Effector CD4-positive, alpha-beta T cell (primary cell): Measurements from ENCODE around the gene HARS1.
"Not testable (repeated sequence)": the region's sequence is repeated elsewhere in the genome, so short reads cannot be mapped to it uniquely, and the experiment has no call there.

Experiments
- DNase-seq: peaks from one replicate; pipeline ENCODE4 v3.0.0-alpha.2; 2020
- total RNA-seq: gene quantifications from one replicate; lab custom pipeline; 2026; lab: John Stamatoyannopoulos, UW

Gene HARS1
- total RNA-seq, result 94.0 reads per million, percentile 81 among the genes with 10 or more reads in this experiment

- peak; percentile 78 for DNase-seq
Measured at GRCh38 chr5:140690941-140691924, at the start of gene HARS1, which contains the start of gene HARS2. Gene HARS1 (minus strand): TSS chr5:140691370. CDS start chr5:140691304, 66 bp downstream. Gene HARS2 (plus strand): TSS chr5:140691455. CDS start chr5:140691649, 194 bp downstream.

- no peak for DNase-seq
Measured at GRCh38 chr5:140737486-140737885, 46.3 kb upstream of the HARS1 start.

- DNase-seq, result no peak
Measured at GRCh38 chr5:140734354-140734753, 43.2 kb upstream of the HARS1 start.

- DNase-seq, result no peak
Measured at GRCh38 chr5:140733098-140733497, 41.9 kb upstream of the HARS1 start.

GRCh38 chr5:140725799-140726471 is 34.8 kb upstream of the HARS1 start:
- peak; percentile 35 for DNase-seq

- DNase-seq, result not testable (repeated sequence)
Measured at GRCh38 chr5:140721395-140721794, 30.2 kb upstream of the HARS1 start.

- DNase-seq, result not testable (repeated sequence)
Measured at GRCh38 chr5:140720738-140721137, 29.6 kb upstream of the HARS1 start.

- DNase-seq, result no peak
Measured at GRCh38 chr5:140718266-140718592, 27.1 kb upstream of the HARS1 start.

- not testable (repeated sequence) for DNase-seq
Measured at GRCh38 chr5:140716238-140716637, 25.1 kb upstream of the HARS1 start.

- DNase-seq, result no peak
Measured at GRCh38 chr5:140713562-140714094, 22.5 kb upstream of the HARS1 start.

- DNase-seq, result no peak
Measured at GRCh38 chr5:140711794-140712193, 20.6 kb upstream of the HARS1 start.

- peak; percentile 70 for DNase-seq
Measured at GRCh38 chr5:140710899-140711552, 19.9 kb upstream of the HARS1 start.

GRCh38 chr5:140708787-140709186 is 17.6 kb upstream of the HARS1 start:
- DNase-seq, result not testable (repeated sequence)

- DNase-seq, result no peak
Measured at GRCh38 chr5:140707812-140708211, 16.6 kb upstream of the HARS1 start.

- DNase-seq, result peak; percentile 92
Measured at GRCh38 chr5:140700177-140701144, 9.3 kb upstream of the HARS1 start, which contains the start of gene ZMAT2. Gene ZMAT2 (plus strand): TSS chr5:140700447. CDS start chr5:140700461, 14 bp downstream.

GRCh38 chr5:140696891-140697492 is 5.8 kb upstream of the HARS1 start:
- DNase-seq, result no peak

- DNase-seq, result no peak
Measured at GRCh38 chr5:140694276-140694675, 3.1 kb upstream of the HARS1 start.

- no peak for DNase-seq
Measured at GRCh38 chr5:140690376-140690932, 716 bp downstream of the HARS1 start.

GRCh38 chr5:140678993-140679392 is 12.2 kb downstream of the HARS1 start:
- DNase-seq, result no peak

GRCh38 chr5:140677947-140678346 is 13.2 kb downstream of the HARS1 start:
- DNase-seq, result no peak

GRCh38 chr5:140674629-140675028 is 16.5 kb downstream of the HARS1 start:
- no peak for DNase-seq
